Mononuclear cell (primary cell): ENCODE results near the gene RREB1. TPM values are rescaled to one million over a fixed set of nuclear protein-coding genes. Genes with fewer than 3 reads are reported as not detected.

Source experiments
- H3K27me3 ChIP-seq: 2 replicates; pipeline ENCODE4 v1.6.0; 2011; ENCODE audit warnings: low read length, control low read depth; ENCODE audit not compliant: insufficient read depth
- H3K4me1 ChIP-seq: 2 replicates; pipeline ENCODE4 v1.5.1; 2011; ENCODE audit warnings: mild to moderate bottlenecking, low read length, control low read depth; ENCODE audit not compliant: insufficient read depth
- H3K4me3 ChIP-seq: 2 replicates; pipeline ENCODE4 v1.5.1; 2011; ENCODE audit warnings: mild to moderate bottlenecking, low read length, moderate library complexity
- H3K9me3 ChIP-seq: 2 replicates; pipeline ENCODE4 v1.5.1; 2011; ENCODE audit warnings: low read depth, mild to moderate bottlenecking, control low read depth, low read length
- total RNA-seq: library from RNA; depleted of rRNA; stranded (reverse); fragments of >200 nt; gene quantifications from one replicate; pipeline ENCODE4 v1.2.3, GENCODE V29; 2012

RREB1 gene
- total RNA-seq, 1 donor = 47.5 TPM

DNA sequence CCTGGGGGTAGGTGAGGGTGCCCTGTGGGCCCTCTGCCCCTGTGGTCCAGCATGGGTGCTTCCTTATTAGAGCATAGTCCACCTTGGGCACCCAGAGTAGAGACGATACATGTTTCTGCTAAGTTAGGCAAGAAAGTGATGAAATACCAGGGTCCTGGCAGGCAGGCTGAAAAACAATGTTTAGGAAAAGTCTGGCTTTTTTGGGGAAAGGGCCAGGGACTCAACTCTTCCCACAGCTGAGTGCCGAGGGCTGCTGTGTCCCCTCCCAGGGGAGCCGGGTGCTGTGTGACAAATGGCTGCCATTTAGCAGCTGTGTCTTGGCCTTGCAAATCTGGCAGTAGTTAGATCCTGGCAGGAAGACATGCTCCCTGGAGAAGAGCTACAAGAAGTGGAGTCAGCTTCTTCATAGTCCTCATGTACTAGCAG is 61.5 kb downstream of the RREB1 start:
- no peaks in the 10 kb centered on the region for H3K27me3 ChIP-seq
- no peak overlapping the region for H3K4me3 ChIP-seq
- peaks cover 57% of the 10 kb centered on the region for H3K4me1 ChIP-seq
- no peaks in the 10 kb centered on the region for H3K9me3 ChIP-seq

DNA sequence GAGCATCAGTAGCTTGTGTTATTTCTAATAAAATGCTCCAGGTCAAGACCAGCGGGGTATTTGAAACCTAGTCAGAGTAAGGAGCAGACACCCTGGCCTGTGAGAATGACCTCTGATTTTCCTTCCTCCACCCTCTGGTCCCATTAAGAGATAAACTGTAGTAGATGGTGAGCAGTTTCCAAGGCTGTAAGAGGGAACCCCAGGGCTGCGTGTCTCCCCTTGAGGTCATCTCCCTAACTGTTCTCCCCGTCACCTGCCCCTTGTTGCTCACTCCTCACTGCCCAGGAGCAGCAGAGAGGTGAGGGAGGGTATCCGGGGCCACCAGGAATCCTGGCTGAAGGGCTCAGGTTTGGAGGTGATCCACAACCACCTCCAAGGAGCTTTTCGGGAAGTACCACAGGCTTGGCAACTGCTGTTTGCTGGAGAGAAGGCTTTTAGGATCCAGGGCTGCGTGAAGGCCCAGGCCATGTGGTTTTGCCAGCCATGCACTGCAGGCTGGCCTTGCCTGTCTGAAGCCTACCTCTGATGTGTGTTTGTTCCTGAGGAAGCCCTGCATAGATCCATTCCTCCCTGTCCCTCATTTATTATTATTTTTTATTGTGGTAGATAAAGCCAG is 62.5 kb downstream of the RREB1 start:
- Histone ChIP-seq H3K9me3 (no peaks in the 10 kb centered on the region), H3K4me1 (peaks cover 48% of the 10 kb centered on the region), H3K27me3 (no peaks in the 10 kb centered on the region), H3K4me3 (no peak overlapping the region)

DNA sequence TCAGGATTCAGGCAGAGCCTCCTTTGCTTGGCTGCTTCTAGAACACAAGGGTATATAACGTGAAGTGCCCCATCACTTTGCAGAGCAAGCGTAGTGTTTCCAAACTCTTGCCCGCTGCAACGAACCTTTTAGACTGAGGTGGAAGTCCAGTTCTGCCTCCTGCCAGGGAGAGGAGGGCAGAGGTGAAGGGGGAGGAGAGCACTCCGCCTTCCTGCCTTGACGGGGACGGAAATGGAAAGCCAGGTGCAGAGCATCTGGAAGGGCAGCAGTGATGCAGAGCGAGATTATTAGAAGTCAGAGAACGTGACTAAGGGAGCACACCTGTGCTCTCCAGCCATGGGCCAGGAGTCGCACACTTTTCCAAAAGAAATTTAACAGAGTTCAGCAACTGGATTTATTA is 63.4 kb downstream of the RREB1 start:
- Histone ChIP-seq H3K4me1 (peaks cover 39% of the 10 kb centered on the region), H3K9me3 (no peaks in the 10 kb centered on the region), H3K27me3 (no peaks in the 10 kb centered on the region), H3K4me3 (no peak overlapping the region)

DNA sequence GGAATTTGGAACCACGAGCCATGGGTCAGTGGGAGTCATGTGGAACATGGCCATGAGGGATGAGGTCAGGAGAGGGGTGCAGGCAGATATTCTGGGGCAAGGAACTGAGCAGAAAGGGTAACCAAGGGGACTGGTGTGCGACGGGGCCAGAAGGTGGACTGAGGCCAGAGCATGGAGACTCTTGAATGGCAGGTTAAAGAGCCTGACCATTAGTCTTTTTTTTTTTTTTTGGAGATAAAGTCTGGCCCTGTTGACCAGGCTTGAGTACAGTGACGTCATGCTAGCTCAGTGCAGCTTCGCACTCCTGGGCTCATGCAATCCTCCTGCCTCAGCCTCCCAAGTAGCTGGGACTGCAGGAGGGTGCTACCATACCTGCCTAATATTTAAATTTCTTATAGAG is 64.0 kb downstream of the RREB1 start:
- H3K4me1 ChIP-seq = peaks cover 33% of the 10 kb centered on the region

DNA sequence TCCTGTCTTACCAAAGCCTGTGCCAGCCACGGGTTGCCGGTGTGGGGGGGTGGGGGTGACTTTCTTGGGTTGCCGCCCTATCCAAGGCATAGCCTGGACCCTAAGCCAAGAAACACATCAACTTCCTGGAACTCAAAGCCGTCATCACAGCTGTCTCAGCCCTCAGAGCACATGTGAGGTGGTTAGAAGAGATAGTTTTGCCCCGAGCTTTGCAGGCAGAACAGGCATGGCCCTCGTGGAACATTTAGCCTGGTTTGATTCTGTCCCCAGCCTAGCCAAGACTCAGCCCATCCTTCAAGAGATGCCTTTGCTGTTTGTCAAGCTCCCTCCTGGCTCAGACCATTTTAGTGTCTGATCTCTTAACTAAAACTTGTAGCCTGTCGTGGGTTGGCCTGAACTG is 64.9 kb downstream of the RREB1 start:
- Histone ChIP-seq H3K4me1 (peaks cover 25% of the 10 kb centered on the region), H3K27me3 (no peaks in the 10 kb centered on the region), H3K9me3 (no peaks in the 10 kb centered on the region), H3K4me3 (no peak overlapping the region)

More for the DNA sequence above, 64.0 kb downstream of the RREB1 start:
- Histone ChIP-seq H3K4me3 (no peak overlapping the region), H3K27me3 (no peaks in the 10 kb centered on the region), H3K9me3 (no peaks in the 10 kb centered on the region)

DNA sequence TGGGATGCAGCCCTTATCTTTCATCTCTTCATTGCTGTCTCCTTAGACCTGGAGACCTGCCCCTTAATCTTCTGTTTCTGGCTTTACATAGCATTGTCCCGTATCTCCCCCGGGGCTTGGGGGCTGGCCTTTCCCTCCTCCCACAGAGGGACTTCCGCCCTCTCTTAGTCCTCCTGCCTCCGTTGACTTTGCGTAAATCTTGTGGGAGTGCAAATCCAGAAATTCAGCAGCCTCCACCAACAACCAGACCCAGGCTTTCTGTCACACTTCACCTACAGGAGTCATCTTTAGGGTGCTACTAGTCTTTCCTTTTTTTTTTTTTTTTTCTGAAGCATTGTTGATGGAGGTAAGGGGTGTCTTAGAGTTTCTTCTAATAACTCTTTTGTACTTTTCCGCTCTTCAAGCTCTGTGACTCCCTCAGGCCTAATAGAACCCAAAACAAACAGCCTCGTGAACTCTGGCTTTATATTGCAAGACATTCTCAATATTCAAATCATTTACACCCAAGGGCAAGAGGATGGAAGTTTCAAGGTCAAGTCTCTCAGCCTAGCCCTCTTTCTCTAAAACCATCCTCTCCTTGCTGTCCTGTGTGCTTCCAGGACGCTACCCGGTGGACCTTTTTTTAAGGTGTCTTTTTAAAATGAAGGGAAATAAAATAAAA is 66.2 kb downstream of the RREB1 start:
- Histone ChIP-seq H3K4me1 (peaks cover 11% of the 10 kb centered on the region), H3K9me3 (no peaks in the 10 kb centered on the region), H3K27me3 (no peaks in the 10 kb centered on the region), H3K4me3 (no peak overlapping the region)

DNA sequence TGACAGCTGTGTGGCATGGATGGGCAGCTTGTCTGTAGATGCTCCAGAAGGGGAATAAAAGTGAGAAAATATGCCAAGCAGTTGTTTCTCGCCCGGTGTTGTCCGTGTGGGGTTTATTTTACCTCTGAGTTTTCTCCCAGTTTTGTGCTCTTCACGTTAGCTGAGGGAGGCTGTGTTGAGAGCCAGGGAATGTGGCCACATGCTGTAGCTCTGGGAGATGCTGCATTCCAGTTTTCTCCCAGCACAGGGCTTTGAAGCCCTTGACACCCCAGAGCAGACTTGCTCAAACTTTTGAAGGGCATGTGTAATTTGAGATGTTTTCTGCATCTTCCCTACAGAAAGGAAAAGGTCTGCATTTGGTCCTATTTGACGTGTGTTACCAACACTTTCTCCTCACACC is 67.7 kb downstream of the RREB1 start:
- Histone ChIP-seq H3K9me3 (no peaks in the 10 kb centered on the region), H3K4me1 (peaks cover 4% of the 10 kb centered on the region), H3K27me3 (no peaks in the 10 kb centered on the region), H3K4me3 (no peak overlapping the region)

DNA sequence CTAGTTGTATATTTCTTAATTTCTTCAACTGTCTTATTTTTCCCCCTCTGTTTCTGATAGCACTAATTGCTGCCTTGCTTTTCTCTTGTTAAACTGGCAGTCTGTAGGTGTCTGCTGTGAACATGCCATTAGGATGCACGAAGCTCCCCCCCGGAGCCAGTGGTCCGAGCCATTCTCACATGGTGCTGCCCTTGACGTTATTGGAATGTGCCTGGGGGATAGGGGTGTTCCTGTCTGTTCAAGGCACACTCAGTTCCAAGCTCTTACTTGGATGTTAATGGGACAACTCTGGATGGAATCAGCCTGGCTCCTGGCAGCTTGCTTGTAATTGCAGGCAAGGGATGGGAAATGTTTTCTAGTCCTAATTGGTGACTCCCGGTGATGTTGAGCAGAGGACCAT is 68.4 kb downstream of the RREB1 start:
- H3K9me3 ChIP-seq = no peaks in the 10 kb centered on the region
- H3K4me1 ChIP-seq = no peaks in the 10 kb centered on the region
- no peak overlapping the region for H3K4me3 ChIP-seq
- no peaks in the 10 kb centered on the region for H3K27me3 ChIP-seq

DNA sequence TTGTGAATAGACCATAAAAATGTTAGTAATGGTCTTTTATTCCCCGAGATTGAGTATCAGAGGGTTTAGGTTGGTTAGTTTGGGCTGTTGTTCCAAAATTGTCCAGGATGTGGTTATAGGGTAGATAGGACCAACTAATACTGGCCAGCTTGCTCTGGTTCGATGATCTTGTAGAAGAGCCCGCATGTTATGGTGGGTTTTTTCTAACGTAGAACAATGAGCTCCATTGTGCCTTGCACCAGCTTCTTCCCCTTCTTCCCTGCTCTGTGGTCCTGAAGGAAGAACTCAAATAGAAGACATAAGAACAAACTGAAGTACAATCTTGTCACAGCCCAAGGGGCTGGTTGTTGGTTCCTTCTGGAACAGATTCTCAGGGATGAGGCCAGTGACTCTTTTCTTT is 70.5 kb downstream of the RREB1 start:
- Histone ChIP-seq H3K27me3 (no peaks in the 10 kb centered on the region), H3K9me3 (no peaks in the 10 kb centered on the region), H3K4me3 (no peak overlapping the region), H3K4me1 (no peaks in the 10 kb centered on the region)

DNA sequence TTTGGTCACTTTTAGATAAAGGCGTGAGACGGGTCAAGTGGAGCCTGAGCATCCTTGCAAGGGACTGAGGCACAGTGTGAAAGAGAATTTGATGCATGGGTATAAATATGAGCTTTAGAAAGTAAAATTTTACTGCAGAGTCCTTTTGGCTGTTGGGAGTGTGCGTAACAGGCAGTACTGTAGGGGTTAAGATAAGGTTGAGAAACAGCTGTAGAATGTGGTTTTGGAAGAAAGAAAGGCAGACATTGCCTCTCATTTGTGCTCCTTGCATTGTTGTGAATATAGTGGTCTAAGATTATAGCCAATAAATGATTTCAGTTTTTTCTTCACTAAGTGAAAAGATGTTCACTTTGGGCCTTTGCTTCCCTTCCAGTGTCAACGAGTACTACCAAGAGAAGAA is 73.0 kb downstream of the RREB1 start:
- Histone ChIP-seq H3K9me3 (no peaks in the 10 kb centered on the region), H3K27me3 (no peaks in the 10 kb centered on the region), H3K4me3 (no peak overlapping the region), H3K4me1 (no peaks in the 10 kb centered on the region)

DNA sequence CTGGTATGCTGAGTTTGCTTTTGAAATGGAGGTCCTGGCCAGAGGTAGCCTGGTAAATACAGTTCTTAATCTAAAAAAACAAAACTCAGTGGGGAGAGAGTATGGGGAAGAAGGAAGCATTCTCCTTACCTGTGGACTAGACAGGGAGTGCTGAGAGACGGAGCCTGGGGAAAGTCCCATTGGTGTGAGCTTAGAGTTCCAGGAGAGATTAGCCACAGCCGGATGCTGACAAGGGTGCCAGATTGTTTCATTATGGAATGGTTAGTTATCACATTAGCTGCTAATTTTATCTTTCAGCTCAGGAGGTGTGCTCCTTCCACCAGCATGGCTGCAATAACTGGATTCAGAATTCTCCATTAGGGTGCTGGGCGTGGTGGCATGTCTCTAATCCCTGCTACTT is 75.9 kb downstream of the RREB1 start:
- Histone ChIP-seq H3K27me3 (no peaks in the 10 kb centered on the region), H3K4me1 (peaks cover 28% of the 10 kb centered on the region), H3K4me3 (no peak overlapping the region), H3K9me3 (no peaks in the 10 kb centered on the region)

DNA sequence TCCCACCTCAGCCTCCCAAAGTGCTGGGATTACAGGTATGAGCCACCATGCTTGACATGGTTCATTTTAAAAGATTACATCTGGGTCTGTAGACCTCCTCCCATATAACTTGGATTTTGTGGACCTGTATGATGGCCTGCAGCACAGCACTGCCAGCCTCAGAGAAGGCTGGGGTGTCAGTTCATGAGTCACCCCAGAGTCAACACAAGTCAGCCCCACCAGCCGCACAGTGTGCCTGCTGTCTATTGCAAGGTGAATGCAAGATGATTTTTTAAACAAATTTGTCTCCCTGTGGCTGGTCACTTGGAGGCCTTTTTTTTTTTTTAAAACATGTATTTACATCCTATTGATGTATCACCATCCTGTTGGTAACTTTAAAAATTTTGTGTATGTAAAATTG is 76.7 kb downstream of the RREB1 start:
- Histone ChIP-seq H3K27me3 (no peaks in the 10 kb centered on the region), H3K4me1 (peaks cover 36% of the 10 kb centered on the region), H3K4me3 (no peak overlapping the region), H3K9me3 (no peaks in the 10 kb centered on the region)

DNA sequence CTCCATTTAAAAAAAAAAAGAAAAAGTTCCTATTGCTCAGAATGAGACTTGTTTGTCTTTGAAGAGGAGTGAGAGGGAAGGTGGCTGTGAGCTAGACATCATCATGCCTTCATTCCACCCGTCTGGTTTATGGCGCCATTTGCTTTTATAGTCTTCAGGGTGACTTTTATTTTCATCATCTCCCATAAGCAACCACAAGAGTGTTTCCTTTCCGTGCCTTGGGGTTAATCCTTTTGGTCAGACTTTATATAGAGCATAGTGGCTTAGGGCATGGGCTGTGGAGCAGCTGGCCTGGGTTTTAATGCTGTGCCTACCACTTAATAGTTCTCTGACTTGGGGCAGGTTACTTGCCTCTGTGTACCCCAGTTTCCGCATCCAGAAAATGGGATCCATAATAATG is 77.8 kb downstream of the RREB1 start:
- Histone ChIP-seq H3K27me3 (no peaks in the 10 kb centered on the region), H3K9me3 (no peaks in the 10 kb centered on the region), H3K4me3 (no peak overlapping the region), H3K4me1 (peaks cover 39% of the 10 kb centered on the region)

DNA sequence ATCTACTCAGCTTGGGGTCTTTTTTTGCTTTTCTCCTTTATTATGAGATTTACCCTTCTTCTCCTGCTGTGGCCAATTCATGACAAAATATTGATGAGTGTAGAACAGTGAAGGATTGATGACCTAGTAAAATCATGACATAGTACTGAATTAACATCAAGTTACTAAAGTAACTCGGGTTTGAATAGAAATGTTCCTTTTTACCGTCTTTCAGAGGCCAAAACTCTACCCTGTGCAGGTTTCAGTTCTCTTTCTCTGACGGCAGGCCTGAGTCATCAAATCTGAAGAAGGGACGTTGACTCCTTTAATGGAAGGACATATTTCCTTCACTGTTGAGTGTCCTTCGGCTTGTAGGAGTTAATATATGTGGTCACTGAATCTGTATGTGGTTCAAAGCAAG is 80.7 kb downstream of the RREB1 start:
- Histone ChIP-seq H3K9me3 (no peaks in the 10 kb centered on the region), H3K4me1 (peaks cover 39% of the 10 kb centered on the region), H3K27me3 (no peaks in the 10 kb centered on the region), H3K4me3 (no peak overlapping the region)

DNA sequence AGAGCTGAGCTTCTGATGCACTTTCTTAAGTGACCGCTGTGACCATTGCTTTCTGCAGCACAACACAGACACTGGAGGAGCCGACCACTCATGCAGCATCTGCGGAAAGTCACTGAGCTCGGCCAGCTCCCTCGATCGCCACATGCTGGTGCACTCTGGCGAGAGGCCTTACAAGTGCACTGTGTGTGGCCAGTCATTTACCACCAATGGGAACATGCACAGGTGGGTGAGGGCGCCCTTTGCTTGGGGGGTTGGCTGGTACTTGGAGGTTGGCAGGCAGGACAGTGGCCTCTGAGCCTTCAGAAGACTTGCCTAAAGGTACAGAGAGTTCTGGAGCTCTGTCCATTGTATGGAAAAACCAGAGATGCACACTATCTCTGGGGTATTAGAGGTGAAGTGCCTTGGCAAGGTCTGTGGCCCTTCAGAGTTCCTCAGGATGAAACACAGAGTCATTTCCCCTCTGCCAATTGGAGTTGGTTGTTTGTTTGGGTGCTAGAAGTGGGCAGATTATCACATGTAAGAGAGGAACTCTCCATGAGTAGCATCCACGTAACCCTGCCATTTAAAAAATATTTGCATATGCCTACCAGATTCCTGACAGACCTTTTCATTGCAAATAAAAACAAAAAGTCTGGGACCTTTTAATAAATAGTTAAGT is 81.5 kb downstream of the RREB1 start:
- Histone ChIP-seq H3K4me3 (no peak overlapping the region), H3K27me3 (no peaks in the 10 kb centered on the region)

DNA sequence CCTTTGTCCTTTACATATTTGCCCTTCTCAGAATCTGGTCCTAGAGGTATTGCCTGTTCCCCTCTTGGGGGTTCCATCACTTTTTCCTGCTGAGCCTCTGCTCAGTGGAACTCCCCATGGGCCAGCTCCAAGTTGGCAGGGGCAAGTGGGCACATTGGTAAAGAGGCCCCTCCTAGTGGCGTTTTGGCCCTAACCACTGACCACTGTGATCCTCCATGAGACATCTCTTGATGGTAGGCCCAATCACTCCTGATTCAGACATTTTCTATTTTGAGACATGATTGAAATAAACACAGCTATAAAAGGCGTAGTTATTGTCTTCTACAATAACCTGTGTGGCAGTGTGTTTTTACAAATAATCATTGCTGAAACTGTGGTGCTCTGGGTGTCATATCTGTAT is 83.0 kb downstream of the RREB1 start:
- peaks cover 42% of the 10 kb centered on the region for H3K4me1 ChIP-seq
- H3K9me3 ChIP-seq = no peaks in the 10 kb centered on the region
- H3K4me3 ChIP-seq = no peak overlapping the region
- no peaks in the 10 kb centered on the region for H3K27me3 ChIP-seq

More for the DNA sequence above, 81.5 kb downstream of the RREB1 start:
- Histone ChIP-seq H3K9me3 (no peaks in the 10 kb centered on the region), H3K4me1 (peaks cover 39% of the 10 kb centered on the region)
